Measurements from ENCODE around the gene TMEM151B.
A peak's percentile ranks its signal among the peaks of the same experiment; 100 is the strongest.
"Not testable (repeated sequence)": the region's sequence is repeated elsewhere in the genome, so short reads cannot be mapped to it uniquely, and the experiment has no call there.

The TMEM151B gene

GRCh38 chr6:44269921-44270525 is at the start of gene TMEM151B:
TMEM151B (plus strand) TSS chr6:44270450; CDS start chr6:44270743, 293 bp downstream.
- no peak for DNase-seq

GRCh38 chr6:44220913-44221290 is 49.3 kb upstream of the TMEM151B start:
- no peak for DNase-seq

- DNase-seq, result peak; percentile 60
Observed at GRCh38 chr6:44221291-44221960, 48.8 kb upstream of the TMEM151B start.

GRCh38 chr6:44221961-44222335 is 48.3 kb upstream of the TMEM151B start:
- no peak for DNase-seq

- DNase-seq, result no peak
Observed at GRCh38 chr6:44222486-44223318, 47.5 kb upstream of the TMEM151B start.

- peak; percentile 74 for DNase-seq
Observed at GRCh38 chr6:44223319-44224028, 46.8 kb upstream of the TMEM151B start, which contains the start of gene SLC29A1. SLC29A1 (plus strand) TSS chr6:44223595; CDS start chr6:44227314, 3,719 bp downstream.

- DNase-seq, result no peak
Observed at GRCh38 chr6:44224029-44224964, 46.0 kb upstream of the TMEM151B start.

- no peak for DNase-seq
Observed at GRCh38 chr6:44224965-44225305, 45.3 kb upstream of the TMEM151B start.

GRCh38 chr6:44225579-44226325 is 44.5 kb upstream of the TMEM151B start:
- no peak for DNase-seq

GRCh38 chr6:44226368-44227147 is 43.7 kb upstream of the TMEM151B start:
- no peak for DNase-seq

GRCh38 chr6:44227148-44227793 is 43.0 kb upstream of the TMEM151B start:
- no peak for DNase-seq

- no peak for DNase-seq
Observed at GRCh38 chr6:44228031-44228430, 42.2 kb upstream of the TMEM151B start.

- no peak for DNase-seq
Observed at GRCh38 chr6:44228433-44228832, 41.8 kb upstream of the TMEM151B start.

- DNase-seq, result no peak
Observed at GRCh38 chr6:44228836-44229235, 41.4 kb upstream of the TMEM151B start.

GRCh38 chr6:44229376-44230033 is 40.7 kb upstream of the TMEM151B start:
- DNase-seq, result no peak

- DNase-seq, result no peak
Observed at GRCh38 chr6:44230034-44230675, 40.1 kb upstream of the TMEM151B start.

- not testable (repeated sequence) for DNase-seq
Observed at GRCh38 chr6:44231426-44231825, 38.8 kb upstream of the TMEM151B start.

GRCh38 chr6:44232676-44233566 is 37.3 kb upstream of the TMEM151B start:
- DNase-seq, result no peak
